GM21825 (cell line): ENCODE measurements around the gene STIM1.
"Not testable (repeated sequence)": the region's sequence is repeated elsewhere in the genome, so short reads cannot be mapped to it uniquely, and the experiment has no call there.

Experiments
- ATAC-seq: cut with Tn5 transposase; IDR thresholded peaks from one replicate; pipeline ENCODE4 v1.9.1; 2021; ENCODE audit warnings: mild to moderate bottlenecking, moderate library complexity; ENCODE audit not compliant: unreplicated experiment

Gene STIM1

DNA sequence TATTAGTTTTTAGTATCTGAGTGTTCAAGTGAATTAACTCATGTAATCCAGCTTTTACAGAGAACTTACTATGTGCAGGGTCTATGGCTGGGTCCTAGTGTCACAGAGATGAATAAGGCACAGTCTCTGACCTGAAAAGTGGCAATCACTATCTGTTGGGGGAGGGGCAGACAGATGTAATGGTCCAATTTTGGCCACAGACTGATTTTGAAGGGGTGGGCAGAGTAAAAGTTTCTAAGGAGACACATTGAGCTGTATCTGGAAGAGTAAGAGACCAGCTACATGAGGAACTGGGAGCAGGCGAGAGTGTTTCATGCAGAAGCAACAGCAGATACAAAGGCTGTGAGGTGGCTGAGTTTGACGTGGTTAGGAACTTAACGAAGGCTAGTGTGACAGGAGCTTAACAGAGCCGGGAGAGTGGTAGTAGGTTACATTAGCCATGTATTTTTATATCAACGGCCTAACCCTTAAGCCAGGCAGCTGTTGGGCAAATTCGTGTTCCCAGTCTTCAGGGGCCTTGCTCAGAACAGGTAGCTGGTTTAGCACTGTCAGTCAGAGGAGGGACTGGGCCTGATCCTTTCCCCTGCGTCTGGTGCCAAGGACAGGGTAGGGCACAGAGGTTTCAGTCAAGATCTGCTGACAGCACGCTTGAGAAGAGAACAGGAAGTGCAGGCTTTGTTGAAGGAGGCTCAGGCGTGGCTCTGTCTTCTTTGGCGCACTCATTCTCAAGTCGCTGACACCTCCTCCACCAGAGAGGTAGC is 1.4 kb upstream of the STIM1 start:
- ATAC-seq = peak; percentile 39

DNA sequence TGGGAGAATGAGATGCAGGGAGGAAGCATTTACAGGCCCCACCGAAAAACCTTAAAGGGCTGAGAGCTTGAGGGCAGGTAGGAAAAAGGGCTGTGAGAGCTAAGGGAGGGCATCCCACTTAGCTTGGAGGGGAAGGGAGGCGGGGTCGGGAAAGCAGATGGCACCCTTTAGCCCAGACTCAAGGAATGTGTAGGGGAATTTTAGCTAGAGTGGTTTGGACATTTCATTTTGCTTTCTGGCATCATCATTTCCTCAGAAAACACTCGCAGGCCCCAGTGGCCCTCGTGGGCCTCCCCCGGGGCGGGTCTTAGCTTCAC is 846 bp upstream of the STIM1 start:
- no peak for ATAC-seq

DNA sequence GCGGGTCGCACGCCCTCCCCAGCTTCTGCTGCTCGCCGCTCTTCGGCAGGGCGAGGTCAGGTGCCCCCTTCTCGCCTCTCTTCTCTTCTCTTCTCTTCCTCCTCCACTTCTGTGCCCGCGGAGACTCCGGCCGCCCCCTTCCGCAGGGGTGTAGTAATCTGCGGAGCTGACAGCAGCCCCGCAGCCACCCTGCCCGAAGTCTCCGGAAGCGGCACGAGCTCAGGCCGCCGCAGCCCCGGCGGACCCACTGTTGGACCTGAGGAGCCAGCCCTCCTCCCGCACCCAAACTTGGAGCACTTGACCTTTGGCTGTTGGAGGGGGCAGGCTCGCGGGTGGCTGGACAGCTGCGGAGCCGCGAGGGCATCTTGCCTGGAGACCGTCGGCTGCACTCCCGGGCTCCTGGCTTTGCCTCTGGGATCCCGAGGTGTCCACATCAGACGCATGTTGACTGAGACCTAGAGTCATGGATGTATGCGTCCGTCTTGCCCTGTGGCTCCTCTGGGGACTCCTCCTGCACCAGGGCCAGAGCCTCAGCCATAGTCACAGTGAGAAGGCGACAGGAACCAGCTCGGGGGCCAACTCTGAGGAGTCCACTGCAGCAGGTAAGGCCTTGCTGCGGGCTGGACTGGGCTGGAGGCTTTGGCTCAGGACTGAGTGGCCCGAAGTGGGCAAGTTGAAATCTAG is 486 bp downstream of the STIM1 start:
- ATAC-seq = peak; percentile 15

DNA sequence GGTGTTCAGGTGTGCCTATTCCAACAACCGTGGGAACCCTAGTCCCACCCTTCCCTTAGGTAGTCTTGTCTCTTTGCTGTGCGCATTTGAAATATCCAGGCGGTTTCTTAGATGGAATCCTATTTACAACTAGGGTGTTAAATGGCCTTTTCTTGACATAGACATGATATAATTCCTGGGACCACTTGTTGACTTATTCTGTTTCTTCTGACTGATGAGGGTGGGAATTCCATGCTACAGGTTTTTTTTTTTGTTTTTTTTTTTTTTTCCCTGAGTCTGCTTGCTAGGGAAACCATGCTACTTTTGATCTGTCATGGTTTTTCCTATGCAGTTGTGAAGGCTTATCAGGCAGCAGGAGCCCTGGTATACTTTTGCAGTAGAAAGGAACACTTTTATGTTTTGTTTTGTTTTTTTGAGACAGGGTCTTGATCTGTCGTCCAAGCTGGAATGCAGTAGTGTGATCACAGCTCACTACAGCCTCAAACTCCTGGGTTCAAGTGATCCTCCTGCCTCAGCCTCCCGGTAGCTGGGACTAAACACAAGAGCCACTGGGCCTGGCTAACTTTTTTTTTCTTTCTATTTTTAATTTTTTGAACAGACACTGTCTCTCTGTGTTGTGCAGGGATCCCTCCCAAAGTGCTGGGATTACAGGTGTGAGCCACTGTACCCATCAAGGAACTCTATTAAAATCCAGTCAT is 1.5 kb downstream of the STIM1 start:
- no peak for ATAC-seq

GRCh38 chr11:3857628-3858027 is 2.2 kb downstream of the STIM1 start:
- no peak for ATAC-seq

DNA sequence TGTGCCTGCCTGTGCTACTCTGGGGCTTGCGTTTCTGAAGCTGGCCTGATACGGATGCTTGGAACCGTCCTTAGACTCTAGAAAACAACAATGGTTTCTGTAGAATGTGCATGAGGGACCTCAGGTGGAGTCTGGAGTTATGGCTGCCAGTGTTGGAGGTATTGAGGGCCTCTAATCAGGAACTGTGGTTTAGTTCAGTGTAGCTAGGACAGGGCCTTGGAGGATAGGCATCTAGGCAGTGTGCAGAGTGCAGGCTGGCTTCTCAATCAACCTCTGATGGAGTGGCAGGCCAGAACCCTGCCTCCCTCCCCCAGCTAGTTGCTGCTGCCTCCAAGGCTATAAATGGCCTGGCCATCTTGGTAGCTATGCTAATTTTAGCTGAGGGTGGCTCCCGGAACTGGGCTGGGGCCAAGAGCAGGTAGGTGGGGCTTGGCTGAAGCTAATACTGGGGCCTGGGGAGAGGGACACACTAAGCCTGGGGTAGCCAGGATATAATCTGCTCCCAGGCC is 4.0 kb downstream of the STIM1 start:
- ATAC-seq = peak; percentile 35

DNA sequence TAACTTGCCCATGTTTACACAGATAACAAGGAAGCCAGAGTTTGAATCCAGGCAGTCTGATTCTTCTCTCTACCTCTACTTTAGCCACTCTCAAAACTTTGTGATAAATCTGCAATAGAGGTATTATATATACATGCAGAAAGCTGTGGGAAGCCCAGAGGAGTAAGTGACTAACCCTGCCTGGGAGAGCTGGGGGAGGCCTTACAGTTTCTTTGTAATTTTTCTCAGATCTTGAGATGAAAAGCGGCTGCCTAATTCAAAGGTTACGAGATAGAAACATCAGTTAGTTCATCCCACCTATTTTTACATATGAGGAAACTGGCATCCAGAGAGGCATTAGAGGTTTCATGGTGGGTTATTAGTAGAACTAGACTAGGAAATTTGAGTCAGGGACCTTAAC is 4.9 kb downstream of the STIM1 start:
- no peak for ATAC-seq

GRCh38 chr11:3860898-3861393 is 5.5 kb downstream of the STIM1 start:
- not testable (repeated sequence) for ATAC-seq

DNA sequence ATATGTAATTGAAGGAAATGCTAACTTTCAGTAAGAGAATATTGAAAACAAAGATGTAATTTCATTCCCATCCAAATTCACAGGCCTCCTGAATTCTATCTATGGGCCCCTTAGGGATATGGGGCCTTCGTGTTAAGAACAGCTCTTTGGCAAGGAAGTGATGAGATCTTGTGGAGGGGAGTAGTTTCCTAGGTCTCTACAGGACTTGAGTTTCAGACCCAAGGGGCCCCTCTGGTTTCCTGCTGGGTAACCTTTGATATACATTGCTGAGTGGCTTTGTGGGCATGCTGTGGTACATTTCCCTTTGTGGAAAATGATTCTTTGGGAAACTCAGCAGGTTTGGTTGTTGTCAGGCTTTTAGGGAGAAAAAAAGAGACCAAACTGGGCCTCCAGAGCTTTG is 6.2 kb downstream of the STIM1 start:
- no peak for ATAC-seq

DNA sequence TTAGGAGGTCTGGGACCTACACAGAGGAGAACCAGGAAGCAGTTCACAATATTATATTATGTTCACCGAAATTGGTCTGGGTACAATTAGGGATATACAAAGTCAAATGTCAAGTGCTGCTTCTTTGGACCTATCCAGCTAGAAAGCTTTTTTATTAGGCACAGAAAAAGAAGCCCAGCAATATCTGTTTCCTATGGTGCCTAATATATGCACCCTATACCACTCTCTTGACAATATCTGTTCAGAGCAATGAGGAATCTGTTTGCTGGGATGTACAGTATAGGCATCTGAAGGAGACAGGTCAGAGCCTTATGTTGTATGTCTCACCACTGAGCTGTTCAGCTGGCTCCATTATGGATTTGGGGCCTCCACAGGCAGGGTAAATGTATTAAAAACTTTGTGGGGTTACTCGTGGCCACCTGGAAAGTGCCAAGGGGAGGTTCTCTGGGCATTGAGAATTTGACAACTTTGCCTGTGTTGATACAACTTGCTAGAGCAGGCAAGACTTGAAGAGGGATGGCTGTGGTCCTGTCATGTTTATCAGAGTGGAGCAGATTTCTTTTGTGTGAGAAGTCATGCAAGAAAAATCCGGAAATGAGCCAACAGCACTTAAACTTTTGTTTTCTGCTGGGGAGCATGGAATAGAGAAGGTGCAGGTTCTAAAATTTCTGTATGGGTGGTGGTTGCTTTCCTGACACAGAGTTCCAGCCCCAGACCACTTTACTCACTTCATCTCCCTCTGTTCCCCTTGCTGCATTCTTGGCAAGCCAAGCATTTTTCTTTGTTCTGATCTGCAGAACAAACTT is 10.1 kb downstream of the STIM1 start:
- no peak for ATAC-seq

- no peak for ATAC-seq
Measured at GRCh38 chr11:3866206-3866605, 10.7 kb downstream of the STIM1 start.

DNA sequence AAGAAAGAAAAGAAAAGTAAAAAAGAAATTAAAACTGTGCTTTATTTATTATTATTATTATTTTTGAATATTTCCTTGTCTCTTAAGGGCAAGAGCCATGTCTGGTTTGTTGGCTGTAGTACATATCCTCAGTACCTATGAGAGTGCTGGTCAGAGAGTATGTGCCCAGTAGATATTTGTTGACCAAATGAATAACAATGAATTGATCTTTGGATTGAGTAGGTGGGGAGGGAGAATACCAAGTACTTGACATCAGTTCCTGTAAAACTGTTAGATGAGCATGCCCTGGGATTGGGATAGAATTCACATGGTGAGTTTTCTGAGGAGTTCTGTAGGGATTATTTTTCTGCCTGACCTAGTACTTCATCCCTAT is 11.4 kb downstream of the STIM1 start:
- no peak for ATAC-seq

DNA sequence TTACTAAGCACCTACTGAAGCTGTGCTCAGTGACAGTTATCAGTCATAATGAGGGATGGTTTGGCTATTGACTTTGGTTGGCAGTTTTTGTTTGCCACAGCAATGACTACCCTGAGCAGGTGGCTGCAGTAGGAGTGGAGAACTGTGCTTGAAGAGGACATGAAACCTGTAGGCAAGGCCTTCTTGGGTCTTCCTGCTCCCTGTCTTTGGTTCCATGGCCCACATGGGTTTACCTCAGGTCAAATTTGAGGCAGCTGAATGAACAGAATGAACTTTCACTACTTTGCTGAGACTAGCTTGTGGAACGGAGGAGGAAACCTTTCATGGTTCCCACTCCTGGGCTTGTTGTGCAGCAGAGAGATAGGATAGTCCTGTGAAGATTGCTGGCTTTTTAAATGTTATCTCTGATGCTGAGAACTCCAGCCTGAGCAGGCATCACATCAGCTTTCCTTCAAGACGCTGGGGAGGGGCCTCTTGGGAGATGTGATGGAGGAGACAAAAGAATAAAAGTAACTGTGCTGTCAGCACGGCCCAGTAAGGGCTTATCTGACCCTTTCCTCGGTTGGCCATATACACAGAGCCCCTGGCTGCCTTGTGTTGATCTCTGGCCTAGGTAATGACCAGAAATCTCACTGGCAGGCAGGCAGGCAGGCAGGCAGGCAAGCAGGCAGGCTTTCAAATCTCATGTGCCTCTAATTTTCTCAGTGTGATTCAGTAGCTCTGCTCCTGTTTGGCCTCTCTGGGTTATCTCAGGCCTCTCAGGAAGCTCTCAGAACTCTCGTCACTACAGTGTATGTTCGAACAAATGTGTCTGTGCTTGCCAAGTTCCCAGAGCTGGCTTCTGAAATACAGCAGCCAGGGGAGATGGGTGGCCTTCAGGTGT is 12.0 kb downstream of the STIM1 start:
- peak; percentile 52 for ATAC-seq

DNA sequence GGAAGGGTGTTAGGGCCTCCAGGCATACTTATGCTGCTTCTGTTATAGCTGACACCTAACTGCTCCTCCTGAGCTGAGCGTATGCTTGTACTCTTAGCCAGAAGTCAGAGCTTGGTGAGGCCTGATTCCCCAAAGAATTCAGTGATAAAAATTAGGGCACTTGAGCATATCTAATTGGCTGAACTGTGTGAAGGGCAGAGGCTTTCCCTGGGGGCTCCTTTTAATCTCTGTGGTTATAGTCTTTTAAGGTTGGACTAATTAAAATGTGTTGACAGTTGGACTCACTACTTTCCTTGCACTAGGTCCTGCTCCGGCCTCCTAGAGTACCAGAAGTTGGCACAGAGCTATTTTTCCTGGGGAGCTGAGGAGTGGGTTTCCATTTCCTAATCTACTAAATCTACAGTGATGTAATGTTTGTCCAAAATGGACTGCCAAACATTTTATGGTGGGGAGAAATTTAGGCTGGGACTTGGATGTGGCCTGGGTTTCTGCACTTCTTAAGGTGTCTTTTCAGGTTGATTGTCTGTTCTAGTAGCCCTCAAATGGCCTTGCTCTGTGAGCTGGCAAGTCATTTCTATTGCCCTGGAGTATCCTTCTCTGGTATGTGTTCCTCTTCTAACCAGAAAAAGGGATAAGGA is 18.4 kb downstream of the STIM1 start:
- ATAC-seq = no peak

DNA sequence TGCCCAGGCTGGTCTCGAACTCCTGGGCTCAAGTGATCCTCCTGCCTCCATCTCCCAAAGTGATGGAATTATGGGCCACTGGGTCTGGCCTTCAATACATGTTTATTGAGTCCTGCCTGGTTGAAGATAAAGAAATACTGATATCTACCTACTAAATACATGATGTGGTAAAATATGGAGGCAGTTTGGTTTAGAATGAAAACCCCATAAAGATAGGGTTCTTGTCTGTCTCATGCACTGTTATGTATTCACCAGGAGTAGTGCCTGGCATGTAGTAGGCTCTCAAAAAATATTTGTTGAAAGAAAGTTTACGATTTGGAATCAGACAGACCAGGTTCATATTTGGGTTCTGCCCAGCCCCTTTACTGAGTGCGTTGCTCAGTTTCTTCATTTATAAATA is 21.1 kb downstream of the STIM1 start:
- ATAC-seq = no peak

DNA sequence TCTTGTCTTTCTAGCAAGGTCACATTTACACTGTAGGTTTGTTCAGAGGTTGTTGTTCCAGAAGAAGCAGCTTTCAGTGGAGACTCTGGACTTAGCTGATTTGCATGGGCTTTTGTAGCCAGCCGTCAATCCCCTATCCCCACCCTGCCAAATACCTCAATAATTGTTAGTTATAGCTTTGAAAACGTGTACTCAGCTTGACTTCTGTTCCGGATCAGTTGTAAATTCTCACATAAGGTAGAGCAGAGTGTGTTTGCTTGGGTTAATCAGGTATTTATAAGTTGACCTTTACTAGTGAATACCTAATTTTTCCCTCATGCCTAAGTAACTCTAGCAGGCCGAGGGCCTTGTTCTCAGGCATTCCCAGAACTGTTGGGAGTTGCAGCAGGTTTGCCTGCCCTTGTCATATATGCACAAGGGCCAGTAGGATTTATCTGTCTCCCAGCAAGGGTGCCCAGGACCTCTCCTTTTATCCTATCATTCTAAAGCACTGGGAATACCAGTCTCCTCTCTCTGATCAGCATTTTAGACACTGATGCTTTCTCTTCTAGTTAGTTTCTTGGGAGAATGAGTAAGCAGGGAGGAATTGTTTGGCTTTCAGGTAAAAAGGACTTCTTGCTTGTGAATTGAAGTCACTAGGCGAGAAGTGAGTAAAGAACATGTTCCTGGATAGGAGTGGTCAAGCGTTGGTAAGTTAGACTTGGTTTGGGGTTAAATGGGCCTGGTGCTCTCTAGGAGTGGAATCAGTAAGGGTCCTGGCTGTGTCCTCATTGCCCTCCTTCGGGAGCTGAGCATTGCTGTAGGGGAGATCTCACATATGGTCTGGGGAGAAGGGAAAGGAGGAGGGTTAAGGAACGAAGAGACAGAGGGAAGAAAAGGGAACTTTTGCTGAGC is 22.1 kb downstream of the STIM1 start:
- no peak for ATAC-seq

DNA sequence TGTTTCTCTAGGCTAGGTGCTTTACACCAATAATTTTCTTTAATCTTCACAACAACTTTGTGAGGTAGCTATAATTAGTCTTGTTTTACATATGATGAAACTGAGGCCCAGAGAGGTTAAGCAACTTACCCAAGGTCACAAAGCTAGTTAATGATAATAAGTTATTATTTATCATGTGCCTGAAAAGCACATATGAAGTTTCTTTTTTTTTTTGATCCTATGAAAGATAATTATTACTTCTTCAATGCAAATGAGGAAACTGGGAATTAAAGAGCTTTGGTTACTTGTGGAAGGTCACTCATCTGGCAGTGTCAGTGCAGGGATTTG is 22.8 kb downstream of the STIM1 start:
- ATAC-seq = no peak

- peak; percentile 38 for ATAC-seq
Measured at GRCh38 chr11:3879216-3879966, 23.9 kb downstream of the STIM1 start.
